HG02623 (cell line): Measurements from ENCODE around the gene SCARB1.

ENCODE experiments used
- ATAC-seq: cut with Tn5 transposase; IDR thresholded peaks from one replicate; pipeline ENCODE4 v1.9.1; 2021; ENCODE audit warnings: moderate library complexity; ENCODE audit not compliant: unreplicated experiment

Gene SCARB1

GRCh38 chr12:124779161-124780141, 84.2 kb downstream of the SCARB1 start:
- ATAC-seq, result peak; percentile 57

- ATAC-seq, result no peak
These were observed 85.3 kb downstream of the SCARB1 start for GRCh38 chr12:124778411-124778810.

GRCh38 chr12:124777399-124778372, 86.0 kb downstream of the SCARB1 start:
- no peak for ATAC-seq

- ATAC-seq, result no peak
These were observed 87.5 kb downstream of the SCARB1 start for GRCh38 chr12:124776125-124776513.

GRCh38 chr12:124774462-124775167, 89.0 kb downstream of the SCARB1 start:
- peak; percentile 80 for ATAC-seq

- ATAC-seq, result peak; percentile 32
These were observed 89.6 kb downstream of the SCARB1 start for GRCh38 chr12:124774054-124774461.

GRCh38 chr12:124772289-124773170, 91.1 kb downstream of the SCARB1 start:
- ATAC-seq, result no peak

GRCh38 chr12:124771462-124772288, 92.0 kb downstream of the SCARB1 start:
- ATAC-seq, result no peak

- ATAC-seq, result no peak
These were observed 92.9 kb downstream of the SCARB1 start for GRCh38 chr12:124770728-124771127.

GRCh38 chr12:124769881-124770512, 93.7 kb downstream of the SCARB1 start:
- no peak for ATAC-seq

- ATAC-seq, result no peak
These were observed 94.5 kb downstream of the SCARB1 start for GRCh38 chr12:124769163-124769530.

- no peak for ATAC-seq
These were observed 95.1 kb downstream of the SCARB1 start for GRCh38 chr12:124768452-124769162.

GRCh38 chr12:124767066-124767821, 96.4 kb downstream of the SCARB1 start:
- peak; percentile 65 for ATAC-seq

GRCh38 chr12:124766727-124767065, 97.0 kb downstream of the SCARB1 start:
- ATAC-seq, result no peak

- ATAC-seq, result no peak
These were observed 97.8 kb downstream of the SCARB1 start for GRCh38 chr12:124765581-124766489.

GRCh38 chr12:124764870-124765580, 98.6 kb downstream of the SCARB1 start:
- ATAC-seq, result no peak
